Measurements from ENCODE around the gene KAZN.

Gene KAZN

GRCh38 chr1:15047237-15047636 is 448.8 kb downstream of the KAZN start:
- no peak for DNase-seq

DNA sequence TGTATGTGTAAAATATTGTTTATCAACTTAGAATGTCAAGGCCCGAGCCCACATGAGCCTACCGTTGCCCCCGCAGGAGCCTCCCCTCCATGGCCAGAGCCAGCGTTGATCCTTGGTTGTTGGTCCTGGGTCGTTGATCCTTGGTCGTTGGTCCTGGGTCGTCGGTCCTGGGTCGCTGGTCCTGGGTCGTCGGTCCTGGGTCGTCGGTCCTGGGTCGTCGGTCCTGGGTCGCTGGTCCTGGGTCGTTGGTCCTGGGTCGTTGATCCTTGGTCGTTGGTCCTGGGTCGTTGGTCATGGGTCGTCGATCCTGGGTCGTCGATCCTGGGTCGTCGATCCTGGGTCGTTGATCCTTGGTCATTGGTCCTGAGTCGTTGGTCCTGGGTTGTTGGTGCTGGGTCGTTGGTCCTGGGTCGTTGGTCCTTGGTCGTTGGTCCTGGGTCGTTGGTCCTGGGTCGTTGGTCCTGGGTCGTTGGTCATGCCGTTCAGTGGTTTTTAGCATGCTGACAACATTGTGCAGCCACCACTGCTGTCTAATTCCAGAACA is 450.0 kb downstream of the KAZN start:
- no peak for DNase-seq

GRCh38 chr1:15049067-15049466 is 450.6 kb downstream of the KAZN start:
- DNase-seq, result no peak

- no peak for DNase-seq
Observed at GRCh38 chr1:15051882-15052528, 453.5 kb downstream of the KAZN start.

GRCh38 chr1:15053153-15053552 is 454.7 kb downstream of the KAZN start:
- no peak for DNase-seq

GRCh38 chr1:15055736-15056415 is 457.4 kb downstream of the KAZN start:
- DNase-seq, result no peak

GRCh38 chr1:15056515-15057285 is 458.2 kb downstream of the KAZN start:
- no peak for DNase-seq

- DNase-seq, result no peak
Observed at GRCh38 chr1:15057834-15058233, 459.3 kb downstream of the KAZN start.

DNA sequence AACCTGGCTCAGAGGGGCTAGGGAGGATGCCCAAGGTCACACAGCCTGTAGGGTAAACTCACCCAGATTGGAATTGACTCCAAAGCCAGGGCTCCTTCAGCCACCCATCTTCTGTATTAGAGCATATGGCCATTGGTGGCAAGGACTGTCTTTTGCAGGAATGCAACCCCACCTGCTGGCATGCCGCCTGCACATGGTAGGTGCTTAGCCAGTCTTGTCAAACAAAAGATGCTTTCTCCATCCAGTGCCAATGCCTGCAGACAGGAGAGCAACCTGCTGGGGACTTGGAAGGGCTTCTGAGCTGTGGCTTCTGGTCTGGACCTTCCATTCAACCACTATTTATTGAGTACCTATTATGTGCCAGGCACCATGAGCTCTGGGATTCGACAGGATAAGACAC is 459.8 kb downstream of the KAZN start:
- no peak for DNase-seq

DNA sequence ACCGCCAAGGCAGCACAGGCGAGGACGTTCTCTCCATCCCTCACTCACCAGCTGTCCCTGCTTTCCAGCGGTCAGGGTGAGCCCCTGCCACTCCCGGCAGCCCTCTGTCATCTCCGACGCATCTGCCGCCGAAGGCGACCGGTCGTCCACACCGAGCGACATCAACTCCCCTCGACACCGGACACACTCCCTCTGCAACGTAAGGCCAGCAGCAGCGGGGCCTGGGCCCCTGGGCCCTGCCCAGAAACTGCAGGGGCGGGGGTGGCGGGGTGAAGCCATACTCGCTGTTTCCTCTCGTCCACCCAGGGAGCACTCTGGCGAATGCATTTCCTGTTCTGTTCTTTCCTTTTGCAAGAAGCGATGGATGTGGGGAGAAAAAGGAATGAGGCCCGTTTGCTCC is 461.6 kb downstream of the KAZN start:
- DNase-seq, result no peak

DNA sequence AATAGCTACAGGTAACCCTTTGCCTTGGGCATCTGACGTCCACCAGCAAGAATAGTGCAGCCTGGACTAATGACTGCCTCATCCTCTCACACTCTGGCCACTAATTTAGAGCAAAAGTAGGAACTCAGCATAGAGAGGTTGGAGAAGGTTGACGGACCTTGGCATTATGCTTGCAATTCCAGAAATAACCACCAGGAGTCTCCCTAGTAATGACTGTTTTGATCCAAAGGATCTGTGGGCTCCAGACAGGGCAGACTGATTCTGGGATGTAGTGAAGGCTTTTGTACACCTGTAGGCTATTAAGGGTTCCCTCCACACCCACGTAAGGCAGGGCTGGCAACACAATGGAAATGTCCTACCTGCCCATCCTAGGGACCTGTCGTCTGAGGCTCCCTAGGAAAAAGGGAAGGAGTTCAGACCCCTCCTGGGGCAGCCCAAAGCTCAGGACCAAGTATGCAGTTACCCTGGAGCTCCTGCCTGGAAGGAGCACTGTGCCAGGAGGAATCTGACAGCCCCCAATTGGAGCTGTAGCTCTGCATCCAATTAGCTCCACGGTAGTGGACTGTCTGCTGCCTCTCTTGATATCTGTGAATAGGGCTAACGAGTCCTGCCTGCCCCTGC is 464.1 kb downstream of the KAZN start:
- DNase-seq, result no peak

GRCh38 chr1:15063346-15063745 is 464.9 kb downstream of the KAZN start:
- DNase-seq, result no peak

DNA sequence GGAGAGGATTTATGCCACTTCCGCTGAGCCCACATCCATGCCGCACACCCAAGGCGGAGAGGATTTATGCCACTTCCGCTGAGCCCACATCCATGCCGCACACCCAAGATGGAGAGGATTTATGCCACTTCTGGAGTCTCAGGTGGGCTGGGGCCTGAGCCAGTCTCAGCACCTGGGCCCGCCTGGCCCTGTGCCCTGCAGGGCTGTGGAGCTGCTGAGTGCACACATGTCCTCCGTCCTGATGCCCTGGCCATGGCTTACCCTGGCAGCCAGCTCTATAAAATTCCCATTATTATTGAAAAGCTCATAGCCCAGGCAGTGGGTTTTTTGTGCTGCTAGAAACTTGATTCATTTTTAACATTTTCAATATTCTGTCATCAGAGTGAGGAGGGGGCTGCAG is 465.3 kb downstream of the KAZN start:
- no peak for DNase-seq

GRCh38 chr1:15064217-15064929 is 465.9 kb downstream of the KAZN start:
- DNase-seq, result no peak

DNA sequence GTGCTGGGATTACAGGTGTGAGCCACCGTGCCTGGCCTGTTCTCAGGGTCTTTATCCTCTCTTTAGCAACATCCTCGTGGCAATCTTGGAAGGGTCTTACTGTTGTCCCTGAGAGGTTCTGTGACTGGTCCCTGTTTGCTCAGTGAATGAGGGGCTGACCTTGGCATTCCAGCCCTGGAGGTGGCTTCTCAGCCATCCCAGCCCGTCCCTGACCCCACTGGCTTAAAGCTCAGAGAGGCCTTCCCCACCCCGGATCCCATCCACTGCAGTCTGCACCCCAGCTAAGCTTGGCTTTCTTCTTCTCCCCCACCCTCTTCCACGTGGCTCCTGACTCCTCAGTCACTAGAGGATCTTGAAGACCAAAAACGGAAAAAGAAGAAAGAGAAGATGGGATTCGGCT is 466.8 kb downstream of the KAZN start:
- no peak for DNase-seq

DNA sequence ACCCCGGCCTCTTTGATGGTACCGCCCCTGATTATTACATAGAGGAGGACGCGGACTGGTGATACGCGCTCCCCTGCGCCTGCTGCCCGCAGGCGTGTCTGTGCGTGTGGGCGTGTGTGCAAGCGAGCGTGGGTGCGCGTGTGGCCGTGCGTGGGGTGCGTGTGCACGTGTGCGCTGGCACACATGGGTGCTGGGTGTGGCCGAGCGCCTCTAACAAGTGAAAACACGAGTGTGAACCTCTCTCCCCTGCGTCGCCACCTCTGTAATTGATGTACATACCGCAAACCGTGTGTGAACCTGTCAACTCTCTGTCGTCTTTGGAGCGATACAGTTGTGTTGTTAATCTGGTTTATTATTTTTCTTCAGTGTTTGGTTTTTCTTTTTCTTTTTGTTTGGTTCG is 467.3 kb downstream of the KAZN start:
- DNase-seq, result no peak

DNA sequence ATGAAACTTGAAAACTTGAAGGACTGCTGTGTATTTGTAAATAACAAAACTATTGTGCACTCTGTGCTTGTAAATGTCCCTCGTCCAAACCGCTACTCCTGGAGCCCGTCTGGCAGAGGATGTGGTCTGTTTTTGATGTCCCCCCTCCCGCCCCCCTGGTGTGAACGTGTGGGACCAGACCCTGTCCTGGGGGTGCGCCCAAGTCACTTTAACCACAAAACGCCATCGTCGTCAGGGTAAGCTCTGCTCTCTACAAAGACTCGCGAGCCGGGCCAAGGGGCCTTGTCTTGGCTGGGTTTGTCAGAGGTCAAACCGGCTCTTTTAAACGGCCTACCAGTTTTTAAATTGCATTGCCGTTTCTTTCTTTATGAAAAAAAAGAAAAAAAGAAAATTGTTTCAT is 467.7 kb downstream of the KAZN start:
- DNase-seq, result peak; percentile 28

- DNase-seq, result no peak
Observed at GRCh38 chr1:15067148-15067547, 468.7 kb downstream of the KAZN start.

- no peak for DNase-seq
Observed at GRCh38 chr1:15068152-15068551, 469.7 kb downstream of the KAZN start.

GRCh38 chr1:15068997-15069396 is 470.5 kb downstream of the KAZN start:
- no peak for DNase-seq

DNA sequence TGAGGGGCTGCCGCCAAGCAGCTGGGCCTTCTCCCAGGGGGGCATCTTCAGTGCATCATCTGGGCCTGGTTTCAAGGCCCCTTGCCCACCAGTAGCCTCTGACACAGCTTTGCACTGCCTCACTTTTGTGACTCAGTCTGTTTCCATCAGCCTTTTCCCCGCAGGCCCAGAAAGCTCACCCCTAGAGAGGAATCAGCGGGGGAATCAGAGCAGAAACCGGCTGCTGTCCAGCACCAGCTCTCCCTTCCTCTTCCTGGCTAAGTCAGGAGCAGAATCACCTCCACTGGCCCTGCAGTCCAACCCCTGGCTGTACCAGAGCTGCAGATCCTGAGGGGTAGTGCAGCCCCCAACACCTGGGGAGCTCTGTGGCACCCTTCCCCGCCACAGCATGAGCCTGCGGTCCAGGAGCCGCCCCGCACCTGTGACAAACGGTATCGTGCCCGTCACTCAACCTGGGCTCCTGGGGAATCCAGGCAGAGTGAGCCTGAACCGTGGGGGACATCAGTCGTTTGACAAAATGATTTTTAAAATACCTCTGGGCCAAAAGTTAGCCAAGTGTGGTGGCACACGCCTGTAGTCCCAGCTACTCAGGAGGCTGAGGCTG is 471.8 kb downstream of the KAZN start:
- no peak for DNase-seq

- DNase-seq, result no peak
Observed at GRCh38 chr1:15071936-15072335, 473.5 kb downstream of the KAZN start.

Measured in activated gamma-delta T cell treated with Interleukin-2 at 50 U/mL for 16 hours (primary cell).